GM12878 (cell line): Measurements from ENCODE around the gene PLEKHA7. TPM values are rescaled to one million over a fixed set of nuclear protein-coding genes. Genes with fewer than 3 reads are reported as not detected.

Source experiments
- ASH2L ChIP-seq: fragments of 300-600, 200-600 bp; sonication (generic); IDR thresholded peaks from 2 replicates; pipeline ENCODE4 v1.6.1; 2017; ENCODE audit warnings: low read depth, mild to moderate bottlenecking, borderline replicate concordance
- BHLHE40 ChIP-seq, 2 experiments: fragments of 450-650 bp in 1 of 2; IDR thresholded peaks; 2 replicates each; pipeline ENCODE4 v1.6.1; 2011 to 2017; ENCODE audit warnings: low read depth in 2 of 2, borderline replicate concordance in 1 of 2, improper control_type of control experiment in 1 of 2, low read length in 1 of 2, mild to moderate bottlenecking in 1 of 2
- CBX5 ChIP-seq: sonication (generic); IDR thresholded peaks from 2 replicates; pipeline ENCODE4 v1.6.1; 2016; ENCODE audit warnings: low read depth, moderate library complexity, mild to moderate bottlenecking, inconsistent platforms
- HCFC1 ChIP-seq: fragments of 150-350 bp; IDR thresholded peaks from 2 replicates; pipeline ENCODE4 v1.6.1; 2014; ENCODE audit warnings: low read length
- HDAC6 ChIP-seq: fragments of 200-600 bp; sonication (generic); IDR thresholded peaks from one replicate; pipeline ENCODE4 v1.8.0; 2017; ENCODE audit warnings: antibody characterized with exemption; ENCODE audit not compliant: unreplicated experiment
- MEF2B ChIP-seq: fragments of 450-650 bp; IDR thresholded peaks from 2 replicates; pipeline ENCODE4 v1.6.1; 2018; ENCODE audit warnings: mild to moderate bottlenecking, moderate library complexity; ENCODE audit not compliant: partially characterized antibody, poor library complexity, severe bottlenecking
- MYB ChIP-seq: fragments of 150-350 bp; IDR thresholded peaks from 2 replicates; pipeline ENCODE4 v1.6.1; 2014; ENCODE audit warnings: mild to moderate bottlenecking, low read depth, low read length, borderline replicate concordance
- RELA ChIP-seq: fragments of 450-650 bp; IDR thresholded peaks from 2 replicates; pipeline ENCODE4 v1.8.0; 2014; ENCODE audit warnings: borderline replicate concordance; ENCODE audit not compliant: partially characterized antibody
- RUNX3 ChIP-seq: IDR thresholded peaks from 2 replicates; pipeline ENCODE4 v1.6.1; 2012; ENCODE audit warnings: low read length, inconsistent platforms
- SIX5 ChIP-seq: IDR thresholded peaks from 2 replicates; pipeline ENCODE4 v1.6.1; 2011; ENCODE audit warnings: mild to moderate bottlenecking, low read depth, low read length, moderate library complexity; ENCODE audit not compliant: severe bottlenecking
- STAT1 ChIP-seq: fragments of 450-650 bp; conservative IDR thresholded peaks from 2 replicates; pipeline ENCODE4 v1.6.1; 2014; ENCODE audit warnings: antibody characterized with exemption, mild to moderate bottlenecking
- WRNIP1 ChIP-seq: IDR thresholded peaks from 2 replicates; pipeline ENCODE4 v1.6.1; 2011; ENCODE audit warnings: low read depth, low read length, improper control_type of control experiment, borderline replicate concordance
- YY1 ChIP-seq: IDR thresholded peaks from 2 replicates; pipeline ENCODE4 v1.6.1; 2011; ENCODE audit warnings: low read depth, mild to moderate bottlenecking, low read length
- ZNF622 ChIP-seq: fragments of 450-650 bp; IDR thresholded peaks from 2 replicates; pipeline ENCODE4 v1.6.1; 2017; ENCODE audit warnings: mild to moderate bottlenecking, inconsistent platforms
- ZSCAN29 ChIP-seq: fragments of 450-650 bp; IDR thresholded peaks from 2 replicates; pipeline ENCODE4 v1.6.1; 2017; ENCODE audit warnings: mild to moderate bottlenecking, moderate library complexity
- ZZZ3 ChIP-seq: IDR thresholded peaks from 2 replicates; pipeline ENCODE4 v1.6.1; 2011; ENCODE audit warnings: low read depth; ENCODE audit not compliant: control insufficient read depth, insufficient read length
- polyA plus RNA-seq, 11 experiments: library from polyadenylated mRNA; depleted of rRNA in 4 of 11; unstranded in 6 of 11; stranded (reverse) in 5 of 11; fragments of >200 nt; fragmentation: Nextera tagmentation in 4 of 11; fragmentation: Illumina TruSeq in 1 of 11; extraction: Ambion mirVana in 4 of 11; extraction: Trizol in 1 of 11; gene quantifications; 1 replicate in 1 of 11; 2 replicates in 10 of 11; pipeline versions ENCODE4 v1.2.1 to v1.2.3, GENCODE V29; 2011 to 2016; ENCODE audit warnings: inconsistent platforms in 2 of 11, missing spikeins in 2 of 11, low read depth in 1 of 11
- total RNA-seq, 4 experiments: library from RNA; depleted of rRNA in 3 of 4; stranded (reverse); fragments of >200 nt in 3 of 4; fragmentation: Illumina TruSeq in 1 of 4; extraction: Trizol in 1 of 4; gene quantifications; 2 replicates each; pipeline versions ENCODE4 v1.2.1 to v1.2.3, GENCODE V29; 2013 to 2021
- TF ChIP-seq, protein P1 (sequence below): IDR thresholded peaks from 2 replicates; pipeline ENCODE4 v1.6.1; 2011; ENCODE audit warnings: borderline replicate concordance, low read depth, mild to moderate bottlenecking, moderate library complexity, low read length; ENCODE audit not compliant: insufficient read depth, poor library complexity, severe bottlenecking
- TF ChIP-seq, protein P2 (sequence below): fragments of 450-650 bp; IDR thresholded peaks from 2 replicates; pipeline ENCODE4 v1.6.1; 2016; ENCODE audit warnings: mild to moderate bottlenecking
- TF ChIP-seq, protein P3 (sequence below): fragments of 450-650 bp; formaldehyde crosslinking; IDR thresholded peaks from 2 replicates; pipeline ENCODE4 v1.4.0; 2022; ENCODE audit warnings: mild to moderate bottlenecking, moderate library complexity
- TF ChIP-seq, protein P4 (sequence below): fragments of 450-650 bp; IDR thresholded peaks from 2 replicates; pipeline ENCODE4 v1.6.1; 2017; ENCODE audit warnings: mild to moderate bottlenecking, moderate library complexity

The PLEKHA7 gene
- total and polyA plus RNA-seq, 10 of the 15 experiments (the other 5 are each of a cell fraction or from before 2014, with no cell fraction given), result 0.45 to 5.3 (median 2.1) TPM

DNA sequence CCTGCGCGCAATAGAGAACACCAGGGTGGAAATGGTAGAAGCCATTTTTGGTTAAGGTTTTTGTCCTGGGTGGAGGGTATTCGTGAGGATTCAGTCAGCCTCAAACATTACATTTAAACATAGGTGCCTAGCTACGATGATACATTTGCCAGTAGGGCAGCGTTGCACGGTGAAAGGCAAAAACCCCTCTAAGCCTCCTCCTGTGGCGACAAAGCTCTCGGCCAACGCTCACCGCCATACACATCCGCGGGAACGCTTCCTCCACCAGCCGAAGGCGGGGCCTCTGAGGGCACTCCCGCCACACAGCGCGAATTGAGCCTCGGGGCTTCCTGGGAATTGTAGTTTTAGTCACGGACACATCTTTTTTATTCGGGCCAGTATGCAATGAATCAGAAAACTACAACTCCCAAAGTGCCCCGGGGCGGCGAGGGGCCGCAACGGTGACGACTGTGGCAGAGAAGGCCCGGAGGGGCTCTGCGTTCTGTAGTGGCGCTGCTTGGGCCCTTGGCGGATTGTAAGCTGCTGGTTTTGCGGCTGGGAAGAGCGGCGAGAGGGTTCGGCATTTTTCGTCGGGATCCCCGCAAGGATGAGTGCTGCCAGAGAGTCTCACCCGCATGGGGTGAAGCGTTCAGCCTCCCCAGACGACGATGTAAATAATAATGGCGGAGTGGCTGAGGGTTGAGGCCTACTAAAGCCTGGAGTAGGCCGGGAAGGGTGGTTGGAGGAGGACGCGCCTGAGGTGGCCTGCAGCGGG lies 275.8 kb downstream of the PLEKHA7 start, which contains the start of gene C11orf58 (continued):
- TF ChIP-seq, protein P1, sequence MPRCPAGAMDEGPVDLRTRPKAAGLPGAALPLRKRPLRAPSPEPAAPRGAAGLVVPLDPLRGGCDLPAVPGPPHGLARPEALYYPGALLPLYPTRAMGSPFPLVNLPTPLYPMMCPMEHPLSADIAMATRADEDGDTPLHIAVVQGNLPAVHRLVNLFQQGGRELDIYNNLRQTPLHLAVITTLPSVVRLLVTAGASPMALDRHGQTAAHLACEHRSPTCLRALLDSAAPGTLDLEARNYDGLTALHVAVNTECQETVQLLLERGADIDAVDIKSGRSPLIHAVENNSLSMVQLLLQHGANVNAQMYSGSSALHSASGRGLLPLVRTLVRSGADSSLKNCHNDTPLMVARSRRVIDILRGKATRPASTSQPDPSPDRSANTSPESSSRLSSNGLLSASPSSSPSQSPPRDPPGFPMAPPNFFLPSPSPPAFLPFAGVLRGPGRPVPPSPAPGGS, result no peak
- no peak for TF ChIP-seq ZNF622
- TF ChIP-seq, protein P2, sequence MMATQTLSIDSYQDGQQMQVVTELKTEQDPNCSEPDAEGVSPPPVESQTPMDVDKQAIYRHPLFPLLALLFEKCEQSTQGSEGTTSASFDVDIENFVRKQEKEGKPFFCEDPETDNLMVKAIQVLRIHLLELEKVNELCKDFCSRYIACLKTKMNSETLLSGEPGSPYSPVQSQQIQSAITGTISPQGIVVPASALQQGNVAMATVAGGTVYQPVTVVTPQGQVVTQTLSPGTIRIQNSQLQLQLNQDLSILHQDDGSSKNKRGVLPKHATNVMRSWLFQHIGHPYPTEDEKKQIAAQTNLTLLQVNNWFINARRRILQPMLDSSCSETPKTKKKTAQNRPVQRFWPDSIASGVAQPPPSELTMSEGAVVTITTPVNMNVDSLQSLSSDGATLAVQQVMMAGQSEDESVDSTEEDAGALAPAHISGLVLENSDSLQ, result 0 out of 2 replicates have a peak, but pooled peaks have one; percentile 19
- 0 out of 4 replicates have a peak, but pooled peaks have one; percentile 3 to 14 for TF ChIP-seq BHLHE40 (IDR thresholded peaks at IDR 0.05; ENCODE audit: borderline replicate concordance in 1 of 2, low read depth in 2 of 2, low read length in 1 of 2)
- TF ChIP-seq HCFC1, result peak; percentile 96
- TF ChIP-seq, protein P3, sequence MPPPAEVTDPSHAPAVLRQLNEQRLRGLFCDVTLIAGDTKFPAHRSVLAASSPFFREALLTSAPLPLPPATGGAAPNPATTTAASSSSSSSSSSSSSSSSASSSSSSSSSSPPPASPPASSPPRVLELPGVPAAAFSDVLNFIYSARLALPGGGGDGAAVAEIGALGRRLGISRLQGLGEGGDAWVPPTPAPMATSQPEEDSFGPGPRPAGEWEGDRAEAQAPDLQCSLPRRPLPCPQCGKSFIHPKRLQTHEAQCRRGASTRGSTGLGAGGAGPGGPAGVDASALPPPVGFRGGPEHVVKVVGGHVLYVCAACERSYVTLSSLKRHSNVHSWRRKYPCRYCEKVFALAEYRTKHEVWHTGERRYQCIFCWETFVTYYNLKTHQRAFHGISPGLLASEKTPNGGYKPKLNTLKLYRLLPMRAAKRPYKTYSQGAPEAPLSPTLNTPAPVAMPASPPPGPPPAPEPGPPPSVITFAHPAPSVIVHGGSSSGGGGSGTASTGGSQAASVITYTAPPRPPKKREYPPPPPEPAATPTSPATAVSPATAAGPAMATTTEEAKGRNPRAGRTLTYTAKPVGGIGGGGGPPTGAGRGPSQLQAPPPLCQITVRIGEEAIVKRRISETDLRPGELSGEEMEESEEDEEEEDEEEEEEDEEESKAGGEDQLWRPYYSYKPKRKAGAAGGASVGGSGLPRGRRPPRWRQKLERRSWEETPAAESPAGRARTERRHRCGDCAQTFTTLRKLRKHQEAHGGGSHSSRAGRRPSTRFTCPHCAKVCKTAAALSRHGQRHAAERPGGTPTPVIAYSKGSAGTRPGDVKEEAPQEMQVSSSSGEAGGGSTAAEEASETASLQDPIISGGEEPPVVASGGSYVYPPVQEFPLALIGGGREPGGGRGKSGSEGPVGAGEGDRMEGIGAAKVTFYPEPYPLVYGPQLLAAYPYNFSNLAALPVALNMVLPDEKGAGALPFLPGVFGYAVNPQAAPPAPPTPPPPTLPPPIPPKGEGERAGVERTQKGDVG (CRISPR knock-in tag), result no peak
- TF ChIP-seq, protein P4, sequence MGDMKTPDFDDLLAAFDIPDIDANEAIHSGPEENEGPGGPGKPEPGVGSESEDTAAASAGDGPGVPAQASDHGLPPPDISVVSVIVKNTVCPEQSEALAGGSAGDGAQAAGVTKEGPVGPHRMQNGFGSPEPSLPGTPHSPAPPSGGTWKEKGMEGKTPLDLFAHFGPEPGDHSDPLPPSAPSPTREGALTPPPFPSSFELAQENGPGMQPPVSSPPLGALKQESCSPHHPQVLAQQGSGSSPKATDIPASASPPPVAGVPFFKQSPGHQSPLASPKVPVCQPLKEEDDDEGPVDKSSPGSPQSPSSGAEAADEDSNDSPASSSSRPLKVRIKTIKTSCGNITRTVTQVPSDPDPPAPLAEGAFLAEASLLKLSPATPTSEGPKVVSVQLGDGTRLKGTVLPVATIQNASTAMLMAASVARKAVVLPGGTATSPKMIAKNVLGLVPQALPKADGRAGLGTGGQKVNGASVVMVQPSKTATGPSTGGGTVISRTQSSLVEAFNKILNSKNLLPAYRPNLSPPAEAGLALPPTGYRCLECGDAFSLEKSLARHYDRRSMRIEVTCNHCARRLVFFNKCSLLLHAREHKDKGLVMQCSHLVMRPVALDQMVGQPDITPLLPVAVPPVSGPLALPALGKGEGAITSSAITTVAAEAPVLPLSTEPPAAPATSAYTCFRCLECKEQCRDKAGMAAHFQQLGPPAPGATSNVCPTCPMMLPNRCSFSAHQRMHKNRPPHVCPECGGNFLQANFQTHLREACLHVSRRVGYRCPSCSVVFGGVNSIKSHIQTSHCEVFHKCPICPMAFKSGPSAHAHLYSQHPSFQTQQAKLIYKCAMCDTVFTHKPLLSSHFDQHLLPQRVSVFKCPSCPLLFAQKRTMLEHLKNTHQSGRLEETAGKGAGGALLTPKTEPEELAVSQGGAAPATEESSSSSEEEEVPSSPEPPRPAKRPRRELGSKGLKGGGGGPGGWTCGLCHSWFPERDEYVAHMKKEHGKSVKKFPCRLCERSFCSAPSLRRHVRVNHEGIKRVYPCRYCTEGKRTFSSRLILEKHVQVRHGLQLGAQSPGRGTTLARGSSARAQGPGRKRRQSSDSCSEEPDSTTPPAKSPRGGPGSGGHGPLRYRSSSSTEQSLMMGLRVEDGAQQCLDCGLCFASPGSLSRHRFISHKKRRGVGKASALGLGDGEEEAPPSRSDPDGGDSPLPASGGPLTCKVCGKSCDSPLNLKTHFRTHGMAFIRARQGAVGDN, result no peak
- TF ChIP-seq MEF2B, result no peak
- TF ChIP-seq RUNX3, result peak; percentile 56
- peak; percentile 50 for TF ChIP-seq RELA
- TF ChIP-seq STAT1, result no peak; the same call in 1 of the 2 replicates
- peak; percentile 97 for TF ChIP-seq SIX5
- no peak for TF ChIP-seq MYB
- TF ChIP-seq WRNIP1, result no peak
- TF ChIP-seq HDAC6, result no peak
- no peak for TF ChIP-seq CBX5
- no peak for TF ChIP-seq ASH2L
- no peak; the same call in 1 of the 2 replicates for TF ChIP-seq ZSCAN29
- peak; percentile 93 for TF ChIP-seq YY1
- no peak for TF ChIP-seq ZZZ3
